GM21526 (cell line): ENCODE results near the gene NPRL2.

Experiments
- ATAC-seq: cut with Tn5 transposase; IDR thresholded peaks from one replicate; pipeline ENCODE4 v1.9.1; 2021; ENCODE audit warnings: moderate library complexity; ENCODE audit not compliant: unreplicated experiment, low FRiP score

NPRL2 gene

GRCh38 chr3:50353245-50354004 is 2.9 kb upstream of the NPRL2 start:
- ATAC-seq = no peak

DNA sequence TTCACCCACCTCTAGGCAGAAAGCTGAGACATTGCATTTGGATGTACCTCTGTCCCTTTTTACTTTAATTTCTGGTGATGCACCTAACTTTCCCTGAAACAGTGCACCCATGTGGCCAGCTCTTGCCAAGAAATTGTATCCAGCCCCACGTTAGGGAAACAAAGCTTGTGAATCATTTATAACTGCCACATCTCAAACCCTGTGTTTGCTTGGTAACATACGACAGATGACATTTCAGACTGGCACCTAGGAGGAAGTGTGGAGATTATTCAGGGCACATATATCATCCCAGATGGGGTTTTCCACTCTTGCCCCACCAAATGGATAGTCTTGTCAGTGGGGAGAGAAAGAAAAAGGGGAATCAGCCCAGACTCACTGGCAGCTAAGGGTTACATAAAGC is 2.2 kb upstream of the NPRL2 start:
- no peak for ATAC-seq

DNA sequence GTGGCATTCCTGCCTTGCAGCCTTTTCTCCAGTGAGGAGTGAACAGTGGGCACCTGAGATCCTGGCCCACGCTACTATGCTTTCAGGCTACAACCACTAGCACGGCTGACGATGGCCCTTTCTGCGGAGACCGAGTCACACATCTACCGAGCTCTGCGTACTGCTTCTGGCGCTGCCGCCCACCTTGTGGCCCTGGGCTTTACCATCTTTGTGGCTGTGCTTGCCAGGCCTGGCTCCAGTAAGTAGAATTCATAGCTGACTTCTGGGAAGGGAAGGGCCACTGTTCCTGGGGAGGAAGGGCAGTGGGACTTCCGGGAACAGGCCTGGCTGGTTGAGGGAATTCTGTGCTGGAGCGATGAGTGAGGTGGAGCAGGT is 735 bp upstream of the NPRL2 start:
- ATAC-seq = no peak

- no peak for ATAC-seq
Observed at GRCh38 chr3:50350213-50350526, 405 bp downstream of the NPRL2 start.

DNA sequence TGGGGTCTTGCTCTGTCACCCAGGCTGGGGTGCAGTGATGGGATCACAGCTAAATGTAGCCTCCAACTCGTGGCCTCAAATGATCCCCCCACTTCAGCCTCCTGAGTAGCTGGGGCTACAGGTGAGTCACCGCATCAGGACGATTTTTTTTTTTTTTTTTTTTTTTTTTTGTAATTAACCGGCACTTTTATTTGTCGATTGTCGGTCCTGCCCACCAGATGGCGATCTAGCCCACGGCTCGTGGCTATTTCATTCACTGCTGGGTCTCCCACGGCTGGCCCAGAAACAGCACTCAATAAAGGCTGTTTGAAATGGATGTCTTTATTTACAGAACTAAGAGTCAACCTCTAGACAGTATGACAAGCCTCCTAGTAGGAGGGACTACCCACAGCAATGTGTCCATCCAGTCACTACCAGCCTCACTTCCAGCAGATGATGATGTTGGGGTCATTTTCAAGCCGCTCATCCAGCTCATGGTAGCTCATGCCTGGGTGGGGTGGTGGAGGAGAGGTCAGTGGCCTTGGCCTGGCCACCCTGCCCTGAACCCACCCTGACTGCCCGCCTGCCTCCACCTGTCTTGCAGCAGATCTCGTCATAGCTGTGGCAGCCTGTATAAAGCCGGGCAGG is 3.3 kb downstream of the NPRL2 start:
- ATAC-seq = no peak

- no peak for ATAC-seq
Observed at GRCh38 chr3:50345586-50346234, 4.9 kb downstream of the NPRL2 start, which contains the start of gene ZMYND10. Gene ZMYND10 (minus strand): TSS chr3:50345732. CDS start chr3:50345579, 153 bp downstream.

- ATAC-seq = no peak
Observed at GRCh38 chr3:50345008-50345407, 5.6 kb downstream of the NPRL2 start.

- no peak for ATAC-seq
Observed at GRCh38 chr3:50342813-50343633, 7.6 kb downstream of the NPRL2 start.

DNA sequence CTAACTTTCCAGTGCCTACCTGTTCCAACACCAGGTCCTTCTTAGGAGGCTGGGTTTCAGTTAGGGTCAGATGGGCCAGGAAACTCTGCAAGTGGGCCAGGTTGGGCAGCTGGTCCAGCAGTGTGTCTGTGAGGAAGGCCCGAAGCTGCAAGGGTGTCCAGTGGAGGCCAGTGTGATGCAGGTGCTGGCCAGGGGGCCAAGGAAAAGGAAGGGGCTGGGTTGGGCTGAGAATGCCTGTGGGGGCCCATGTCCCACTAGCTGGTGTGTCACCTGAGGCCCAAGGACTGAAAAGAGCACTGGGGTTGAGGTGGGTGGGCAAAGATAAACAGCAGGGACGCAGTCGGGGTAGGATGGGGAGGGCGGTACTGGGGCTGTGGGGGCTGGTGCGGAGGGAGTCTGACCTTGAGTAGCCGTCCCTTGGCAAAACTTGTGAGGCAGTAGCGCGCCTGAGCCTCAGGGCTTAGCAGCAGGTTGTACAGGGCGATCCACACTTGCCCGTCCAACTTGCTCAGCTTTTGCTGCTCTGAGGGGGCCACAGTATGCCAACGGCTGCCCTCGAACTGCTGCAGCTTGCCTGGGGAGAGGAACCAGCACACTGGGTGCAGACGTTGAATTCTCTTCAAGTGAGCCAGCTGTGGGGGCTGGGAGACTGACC is 8.5 kb downstream of the NPRL2 start:
- no peak for ATAC-seq

- no peak for ATAC-seq
Observed at GRCh38 chr3:50341537-50341936, 9.0 kb downstream of the NPRL2 start.

- no peak for ATAC-seq
Observed at GRCh38 chr3:50340448-50341329, 9.9 kb downstream of the NPRL2 start, which contains the start of gene RASSF1. Gene RASSF1 (minus strand): TSS chr3:50340836. CDS start chr3:50340805, 31 bp downstream.

DNA sequence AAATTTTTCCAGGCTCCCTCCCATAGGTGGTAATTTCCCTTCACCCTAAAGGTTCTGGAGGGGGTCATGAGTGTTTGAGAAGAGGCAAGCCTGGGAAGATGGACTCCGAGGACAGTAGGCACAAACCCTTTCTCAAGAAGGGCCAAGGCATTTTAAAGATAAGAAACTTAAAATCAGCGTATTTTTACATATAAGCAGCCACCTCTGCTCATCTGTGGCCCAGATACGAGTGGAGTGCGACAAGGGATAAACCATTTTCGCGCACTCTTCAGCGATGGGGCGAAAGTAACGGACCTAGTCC is 10.5 kb downstream of the NPRL2 start:
- no peak for ATAC-seq

GRCh38 chr3:50339485-50340146 is 11.0 kb downstream of the NPRL2 start:
- no peak for ATAC-seq

DNA sequence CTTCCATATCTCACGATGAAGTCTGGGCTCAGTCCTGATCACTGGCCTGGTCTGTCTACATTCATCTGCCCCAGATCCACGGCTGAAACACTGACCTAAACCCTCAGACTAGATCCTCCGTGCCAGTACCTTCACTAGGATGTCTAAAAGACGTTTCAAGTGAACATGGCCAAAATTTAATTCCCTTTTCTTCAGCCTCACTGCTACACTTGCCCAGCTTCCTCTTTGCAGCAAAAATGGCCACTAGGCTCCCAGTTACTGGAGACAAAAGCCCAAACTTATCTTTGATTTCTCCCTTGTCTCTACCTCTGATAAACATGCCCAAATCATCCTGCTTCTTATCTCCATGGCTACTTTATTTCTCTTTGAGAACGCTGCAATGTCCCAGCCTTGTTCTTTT is 11.6 kb downstream of the NPRL2 start:
- no peak for ATAC-seq

DNA sequence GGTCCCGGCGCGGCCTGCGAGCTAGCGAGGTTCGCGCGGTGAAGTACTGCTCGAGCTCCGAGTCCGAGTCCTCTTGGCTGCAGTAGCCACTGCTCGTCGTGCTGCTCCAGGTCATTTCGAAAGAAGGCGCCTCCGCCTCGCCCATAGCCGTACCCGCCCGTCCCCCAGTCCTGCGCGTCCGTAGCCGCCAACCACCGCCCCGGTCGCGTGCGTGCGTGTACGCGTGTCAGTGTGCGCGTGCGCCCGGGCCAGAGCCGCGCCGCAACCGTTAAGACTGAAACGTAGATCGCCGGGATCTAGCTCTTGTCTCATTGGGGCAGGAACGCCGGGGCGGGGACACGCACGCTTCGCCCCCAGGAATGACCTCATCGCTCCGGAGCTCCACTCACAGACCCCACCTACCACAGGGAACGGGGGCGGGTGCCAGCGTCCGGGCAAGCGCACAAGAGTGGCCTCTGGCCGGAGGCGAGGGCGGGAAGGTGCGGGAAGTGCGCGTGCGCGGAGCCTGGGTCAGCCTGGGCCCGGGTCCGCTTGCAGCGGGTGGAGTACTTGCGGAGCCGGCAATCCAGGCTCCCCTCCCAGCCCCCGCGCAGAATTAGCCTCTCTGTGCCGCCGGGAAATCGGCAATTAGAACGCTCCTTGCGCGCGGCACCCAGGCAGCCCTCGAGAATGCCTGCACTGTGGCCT is 13.3 kb downstream of the NPRL2 start:
- ATAC-seq = peak; percentile 59

DNA sequence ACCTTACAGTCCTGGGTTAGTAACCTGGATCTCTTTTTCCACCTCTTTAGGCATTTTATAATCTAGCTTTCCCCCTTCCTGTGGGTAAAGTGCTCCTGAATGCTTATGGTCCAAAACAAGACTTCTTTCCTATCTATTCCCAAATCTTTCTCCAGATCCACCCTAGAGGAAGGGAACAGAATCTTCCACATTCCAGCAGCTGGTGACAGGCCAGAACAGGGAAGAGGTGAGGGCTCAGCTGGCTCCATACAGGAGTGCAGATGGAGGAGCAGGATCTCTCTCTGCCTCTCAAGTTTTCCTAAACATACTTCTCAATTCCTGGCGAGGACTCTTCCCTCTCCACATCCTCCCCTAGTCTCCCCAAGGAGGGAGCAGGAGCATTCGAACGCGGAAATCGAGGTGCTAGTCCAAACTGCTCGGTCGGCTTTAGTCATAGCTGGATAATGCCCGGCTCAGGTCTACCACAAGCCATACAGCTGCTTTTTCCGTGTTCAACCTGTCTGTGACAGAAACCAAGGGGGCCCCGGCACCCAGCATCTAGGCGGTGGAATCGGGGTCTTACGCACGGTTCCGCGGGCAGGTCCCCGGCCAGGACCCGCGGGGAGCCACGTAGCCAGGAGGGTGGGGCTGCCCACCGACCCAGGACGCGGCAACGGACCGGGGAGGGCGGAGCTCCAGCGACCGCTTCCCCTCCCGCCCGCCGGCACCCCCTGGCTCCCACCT is 14.0 kb downstream of the NPRL2 start:
- peak; percentile 9 for ATAC-seq

DNA sequence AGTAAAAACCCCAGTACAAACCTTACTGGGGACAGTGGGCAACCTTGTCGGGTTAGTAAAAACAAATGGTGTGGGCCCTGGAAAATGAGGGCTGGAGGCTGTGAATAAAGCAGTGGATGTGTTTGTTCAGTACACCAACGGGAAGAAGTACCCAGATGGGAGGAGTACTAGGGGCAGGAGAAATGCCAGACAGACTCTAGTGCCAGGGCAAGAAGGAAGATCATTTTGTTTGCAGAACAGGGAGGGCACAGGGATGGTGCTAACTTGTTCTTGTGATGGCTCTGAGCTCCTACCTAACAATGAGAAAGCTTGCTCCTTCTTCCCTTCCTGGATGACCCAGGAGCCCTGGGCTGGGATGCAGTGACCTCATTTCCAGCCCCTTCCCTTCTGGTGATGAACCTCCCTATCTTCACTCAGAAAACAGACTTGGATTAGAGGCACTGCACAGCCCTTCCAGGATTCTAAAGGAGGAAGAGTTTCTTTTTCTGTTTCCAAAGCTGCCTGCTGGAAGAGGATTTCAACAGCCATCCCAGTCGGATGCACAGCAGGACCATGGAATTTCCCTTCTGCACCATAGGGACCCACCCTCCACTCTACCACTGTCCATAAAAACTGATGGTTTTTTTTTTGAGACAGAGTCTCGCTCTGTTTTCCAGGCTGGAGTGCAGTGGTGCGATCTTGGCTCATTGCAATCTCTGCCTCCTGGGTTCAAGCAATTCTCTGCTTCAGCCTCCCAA is 16.1 kb downstream of the NPRL2 start:
- no peak for ATAC-seq
